Coronary artery (tissue), 2 donors: Measurements from ENCODE around the gene PRSS38.
A peak's percentile ranks its signal among the peaks of the same experiment; 100 is the strongest.

ENCODE experiments used
- DNase-seq: peaks from one replicate; pipeline ENCODE4 v3.0.0-alpha.2; 2017; ENCODE audit warnings: low spot score
- H3K27ac ChIP-seq, 2 donors: fragments of 200-600 bp; sonication (generic); one replicate each; pipeline ENCODE4 v1.5.1; 2016 to 2019
- H3K4me3 ChIP-seq: fragments of 200-600 bp; sonication (generic); 2 replicates; pipeline ENCODE4 v1.5.1; 2016; ENCODE audit warnings: mild to moderate bottlenecking, moderate library complexity
- TF ChIP-seq, protein P1 (sequence below): fragments of 200-600 bp; sonication (generic); IDR thresholded peaks from one replicate; pipeline ENCODE4 v1.5.1; 2019; ENCODE audit warnings: antibody characterized with exemption

PRSS38 gene

DNA sequence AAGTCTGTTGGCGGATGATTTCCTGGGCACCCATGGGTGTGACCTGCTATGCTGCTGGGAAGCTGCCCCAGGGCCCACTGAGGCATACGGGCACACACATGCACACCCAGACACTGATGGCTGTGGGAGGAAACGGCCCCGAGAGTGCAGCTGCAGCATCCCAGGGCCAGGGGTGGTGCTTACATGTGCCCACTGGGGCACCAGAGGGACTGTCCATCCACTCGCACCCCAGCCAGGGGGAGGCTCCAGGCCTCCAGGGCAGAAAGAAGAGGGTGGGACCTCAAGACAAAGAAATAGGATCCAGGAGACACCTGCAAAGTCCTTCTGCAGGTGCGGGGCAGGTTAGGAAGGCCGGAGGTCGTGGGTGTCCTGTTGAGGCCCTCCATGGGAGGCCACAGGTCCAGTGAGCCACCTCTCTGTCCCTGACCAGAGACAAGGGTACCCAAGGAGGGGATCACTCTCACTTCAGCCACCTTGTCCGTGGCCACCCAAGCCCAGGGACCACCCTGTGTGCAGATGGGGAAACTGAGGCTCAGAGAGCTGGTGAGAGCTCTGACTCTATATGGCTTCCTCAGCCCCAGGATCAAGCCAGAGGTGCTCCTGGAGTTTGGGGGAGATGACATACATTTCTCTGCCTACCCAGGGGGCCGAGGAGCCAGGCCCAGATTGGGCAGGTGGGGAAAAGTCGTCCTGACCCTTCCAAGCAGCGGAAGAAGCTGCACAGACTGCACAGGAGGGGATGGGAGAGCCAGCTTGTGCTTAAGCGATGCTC, 75.2 kb downstream of the PRSS38 start:
- Histone ChIP-seq H3K4me3 (no peak overlapping the region), H3K27ac (no peak overlapping the region)
- peak; percentile 64 for DNase-seq
- TF ChIP-seq, protein P1, sequence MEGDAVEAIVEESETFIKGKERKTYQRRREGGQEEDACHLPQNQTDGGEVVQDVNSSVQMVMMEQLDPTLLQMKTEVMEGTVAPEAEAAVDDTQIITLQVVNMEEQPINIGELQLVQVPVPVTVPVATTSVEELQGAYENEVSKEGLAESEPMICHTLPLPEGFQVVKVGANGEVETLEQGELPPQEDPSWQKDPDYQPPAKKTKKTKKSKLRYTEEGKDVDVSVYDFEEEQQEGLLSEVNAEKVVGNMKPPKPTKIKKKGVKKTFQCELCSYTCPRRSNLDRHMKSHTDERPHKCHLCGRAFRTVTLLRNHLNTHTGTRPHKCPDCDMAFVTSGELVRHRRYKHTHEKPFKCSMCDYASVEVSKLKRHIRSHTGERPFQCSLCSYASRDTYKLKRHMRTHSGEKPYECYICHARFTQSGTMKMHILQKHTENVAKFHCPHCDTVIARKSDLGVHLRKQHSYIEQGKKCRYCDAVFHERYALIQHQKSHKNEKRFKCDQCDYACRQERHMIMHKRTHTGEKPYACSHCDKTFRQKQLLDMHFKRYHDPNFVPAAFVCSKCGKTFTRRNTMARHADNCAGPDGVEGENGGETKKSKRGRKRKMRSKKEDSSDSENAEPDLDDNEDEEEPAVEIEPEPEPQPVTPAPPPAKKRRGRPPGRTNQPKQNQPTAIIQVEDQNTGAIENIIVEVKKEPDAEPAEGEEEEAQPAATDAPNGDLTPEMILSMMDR, result no peak

DNA sequence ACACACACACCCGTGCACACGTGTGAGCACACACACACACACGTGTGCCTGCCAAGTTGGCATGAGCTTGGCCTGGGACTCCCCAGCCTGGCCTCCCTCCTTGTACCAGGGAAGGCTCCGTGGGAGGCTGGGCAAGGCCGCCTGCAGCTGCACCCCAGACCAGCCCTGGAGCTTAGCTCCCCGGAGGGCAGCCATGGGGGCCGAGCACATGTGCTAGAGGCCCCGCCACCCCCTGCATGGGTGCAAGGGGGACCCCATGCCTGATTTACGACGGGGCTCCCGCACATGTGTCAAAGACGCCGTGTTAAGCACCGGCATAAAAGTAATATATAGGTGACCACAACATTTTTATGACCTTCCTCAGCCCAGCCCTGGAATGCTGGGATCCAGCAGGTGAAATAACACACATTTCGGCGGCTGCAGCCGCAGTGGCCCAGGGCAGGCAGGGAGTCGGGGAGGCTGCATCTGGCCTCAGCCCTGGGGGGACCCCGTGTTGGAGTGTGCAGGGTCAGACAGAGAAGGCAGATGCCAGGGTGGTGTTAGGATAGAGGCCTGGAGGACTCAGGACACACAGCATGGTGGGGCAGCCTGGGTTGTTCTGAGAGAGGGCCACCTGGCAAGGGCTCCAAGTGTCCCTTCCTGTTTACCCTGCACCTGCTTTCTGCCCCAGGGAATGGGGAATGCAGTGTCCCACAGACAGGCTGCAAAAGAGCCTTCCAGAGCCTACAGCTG, 75.9 kb downstream of the PRSS38 start:
- DNase-seq, result peak; percentile 60
- Histone ChIP-seq H3K4me3 (no peak overlapping the region), H3K27ac (no peak overlapping the region)
- TF ChIP-seq, protein P1, result no peak

DNA sequence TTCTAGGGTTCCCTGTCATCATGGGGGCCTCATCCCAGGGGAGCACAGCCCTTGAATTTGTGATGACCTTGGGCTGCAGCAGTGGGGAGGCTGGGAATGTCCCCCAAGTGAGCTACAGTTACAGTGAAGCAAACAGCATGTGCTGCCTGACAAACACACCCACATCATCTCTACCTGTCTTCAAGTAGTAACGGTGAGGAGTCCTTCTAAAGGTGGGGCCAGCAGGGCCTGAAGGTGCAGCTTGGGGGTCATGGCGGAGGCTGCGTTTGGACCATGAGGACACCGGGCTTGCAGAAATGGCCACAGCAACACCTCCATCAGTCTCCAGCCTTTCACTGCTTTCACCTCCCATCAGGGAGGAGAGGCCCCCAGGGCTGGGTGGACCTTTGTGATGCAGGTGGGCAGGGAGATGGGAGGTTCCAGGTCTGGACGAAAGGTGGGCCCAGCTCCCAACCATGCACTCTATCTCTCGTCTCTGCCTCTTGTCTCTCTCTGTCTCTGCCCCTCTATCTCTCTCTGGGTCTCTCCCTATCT, 76.5 kb downstream of the PRSS38 start:
- DNase-seq, result peak; percentile 41
- Histone ChIP-seq H3K27ac (no peak overlapping the region), H3K4me3 (no peak overlapping the region)
- TF ChIP-seq, protein P1, result no peak

DNA sequence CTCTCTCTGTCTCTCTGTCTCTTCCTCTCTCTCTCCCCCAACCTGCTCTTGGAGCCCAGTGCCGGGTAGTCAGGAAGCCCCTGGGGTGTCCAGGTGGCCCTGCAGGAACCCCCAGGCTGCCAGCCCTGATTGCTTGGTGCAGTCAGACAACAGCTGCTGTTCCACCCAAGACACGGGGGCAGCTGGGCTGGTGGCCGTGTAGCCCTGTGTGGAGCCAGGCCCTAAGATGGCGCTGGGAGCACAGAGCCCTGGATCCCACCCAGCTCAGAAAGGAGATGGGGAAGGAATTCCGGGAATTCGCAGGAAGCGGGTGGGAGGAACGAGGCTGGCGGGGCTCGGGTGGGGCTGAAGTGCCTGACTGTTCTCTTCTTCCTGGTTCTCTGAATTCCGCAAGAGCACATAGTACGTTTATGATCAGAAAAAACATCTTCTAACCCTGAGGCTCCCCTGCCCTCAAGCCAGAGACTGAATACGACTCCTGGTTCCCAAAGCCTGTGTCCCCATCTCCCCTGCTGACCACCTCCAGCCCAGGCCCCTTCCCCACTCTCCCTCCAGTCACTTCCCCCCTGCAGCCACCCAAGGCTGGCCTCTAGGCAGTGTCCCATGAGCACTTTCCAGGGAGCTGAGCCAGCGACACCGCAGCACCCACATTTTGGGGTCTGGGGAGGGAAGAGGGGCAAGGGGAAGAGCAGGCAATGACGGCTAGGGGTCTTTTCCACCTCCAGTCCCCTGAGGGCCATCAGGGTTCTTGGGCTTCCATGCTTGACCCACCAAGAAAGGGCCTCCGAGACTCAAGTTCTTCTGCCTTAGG, 77.2 kb downstream of the PRSS38 start:
- TF ChIP-seq, protein P1, result no peak
- DNase-seq, result peak; percentile 70
- no peak overlapping the region for H3K27ac ChIP-seq
- H3K4me3 ChIP-seq, result no peak overlapping the region

DNA sequence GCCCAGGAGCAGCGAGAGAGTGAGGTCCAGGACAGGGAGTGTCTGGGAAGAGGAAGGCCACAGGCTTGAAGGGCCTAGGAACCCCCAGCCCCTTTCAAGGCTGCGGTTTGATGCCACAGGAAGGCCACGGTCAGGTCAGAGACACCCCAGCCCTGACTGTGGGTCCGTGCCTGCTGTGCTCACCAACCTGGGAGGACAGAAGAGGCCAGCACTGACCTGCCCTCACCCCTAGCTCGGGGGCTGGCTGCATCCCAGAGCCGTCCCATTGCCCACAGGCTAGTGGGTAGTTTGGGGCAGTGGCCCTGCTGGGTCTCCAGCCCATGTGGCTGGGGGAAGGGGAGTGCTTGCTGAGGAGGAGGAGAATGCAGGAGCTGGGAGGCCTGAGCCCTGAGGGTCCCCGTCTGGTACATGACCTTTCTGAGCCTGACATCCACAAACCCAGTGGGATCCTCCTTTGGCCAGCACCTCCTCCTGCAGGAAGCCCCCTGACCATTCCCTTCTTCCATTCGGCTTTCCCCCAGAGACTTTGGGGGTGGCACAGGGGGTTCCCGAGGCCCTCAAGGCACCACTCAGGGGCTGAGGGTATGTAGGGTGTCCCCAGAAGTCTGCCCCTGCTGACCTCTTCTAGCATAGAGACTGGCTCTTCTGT, 77.9 kb downstream of the PRSS38 start:
- peak; percentile 52 for DNase-seq
- Histone ChIP-seq H3K27ac (no peak overlapping the region), H3K4me3 (no peak overlapping the region)
- TF ChIP-seq, protein P1, result no peak

DNA sequence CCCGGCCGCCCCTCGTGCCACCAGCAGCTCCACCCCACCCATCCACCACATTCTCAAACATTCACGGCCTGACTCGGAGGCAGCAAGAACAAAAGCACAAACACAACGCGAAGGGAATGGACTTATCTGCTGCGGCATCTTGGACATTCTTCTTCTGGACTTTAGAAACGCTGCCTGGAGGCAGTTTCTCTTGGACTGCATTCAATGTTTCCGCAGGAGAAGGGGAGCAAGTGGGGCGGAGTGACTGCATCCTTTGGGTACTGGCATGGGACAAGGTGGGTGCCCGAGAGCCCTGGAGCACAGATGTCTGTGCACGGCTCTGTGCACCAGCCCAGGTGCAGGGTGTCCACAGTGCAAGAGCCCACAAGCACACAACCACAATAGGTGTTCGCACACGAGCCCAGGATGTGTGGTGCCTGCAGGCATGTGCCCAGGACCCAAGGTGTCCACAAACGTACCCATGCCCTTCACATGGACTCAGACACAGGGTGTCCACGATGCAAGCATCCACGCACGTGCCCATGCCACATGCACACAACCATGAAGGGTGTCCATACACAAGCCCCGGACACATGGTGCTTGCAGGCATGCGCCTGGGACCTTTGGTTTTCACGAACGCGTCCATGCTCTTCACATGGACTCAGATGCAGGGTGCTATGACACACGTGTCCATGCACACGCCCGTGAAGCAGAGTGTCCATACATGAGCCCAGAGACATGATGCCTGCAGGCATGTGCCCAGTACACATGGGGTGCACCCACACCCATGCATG, 78.7 kb downstream of the PRSS38 start:
- TF ChIP-seq, protein P1, result no peak
- H3K27ac ChIP-seq, result no peak overlapping the region
- DNase-seq, result peak; percentile 68
- no peak overlapping the region for H3K4me3 ChIP-seq
